Common myeloid progenitor, CD34-positive (primary cell): ENCODE data around the gene ATP1B2.

Experiments used
- CTCF ChIA-PET: fragments of 350-600 bp; sonication (Branson Sonifier 250); formaldehyde crosslinking; loops from one replicate; lab custom pipeline; 2021; ENCODE audit warnings: antibody characterized with exemption; lab: Charles Lee
- POLR2A ChIA-PET: fragments of 350-600 bp; sonication (Branson Sonifier 250); formaldehyde crosslinking; loops from one replicate; lab custom pipeline; 2021; ENCODE audit warnings: antibody characterized with exemption; lab: Charles Lee
- DNase-seq, 3 donors: peaks; one replicate each; pipeline versions ENCODE4 v3.0.0 to v3.0.0-alpha.2; 2013
- H3K27ac ChIP-seq, 2 experiments: 1 replicate in 1 of 2; 2 replicates in 1 of 2; pipeline ENCODE4 v1.7.0; 2013; ENCODE audit warnings: inconsistent platforms in 2 of 2, low read length in 2 of 2, mild to moderate bottlenecking in 2 of 2, low read depth in 1 of 2, moderate library complexity in 1 of 2; ENCODE audit not compliant: severe bottlenecking in 2 of 2, insufficient read depth in 1 of 2, poor library complexity in 1 of 2
- H3K27me3 ChIP-seq, 5 experiments: replicated peaks in 2 of 5; 1 replicate in 3 of 5; 2 replicates in 2 of 5; pipeline versions ENCODE4 v1.6.1 to v1.7.0; 2013; ENCODE audit warnings: low read length in 4 of 5, mild to moderate bottlenecking in 2 of 5, moderate library complexity in 2 of 5, inconsistent platforms in 1 of 5; ENCODE audit not compliant: insufficient read depth in 5 of 5, control insufficient read depth in 4 of 5
- H3K36me3 ChIP-seq, 4 experiments: 1 replicate in 2 of 4; 2 replicates in 2 of 4; pipeline versions ENCODE4 v1.6.1 to v1.7.0; 2013; ENCODE audit warnings: low read length in 3 of 4, control low read depth in 1 of 4, mild to moderate bottlenecking in 1 of 4; ENCODE audit not compliant: control insufficient read depth in 4 of 4, insufficient read depth in 4 of 4
- H3K4me1 ChIP-seq, 4 experiments: 1 replicate in 3 of 4; 2 replicates in 1 of 4; pipeline versions ENCODE4 v1.6.1 to v1.7.1; 2013; ENCODE audit warnings: low read length in 3 of 4, mild to moderate bottlenecking in 3 of 4, control low read depth in 1 of 4, inconsistent platforms in 1 of 4, moderate library complexity in 1 of 4; ENCODE audit not compliant: control insufficient read depth in 4 of 4, insufficient read depth in 4 of 4; ENCODE audit errors: control extremely low read depth in 1 of 4
- H3K4me3 ChIP-seq, 7 experiments: 1 replicate in 4 of 7; 2 replicates in 3 of 7; pipeline versions ENCODE4 v1.5.1 to v1.7.0; 2013; ENCODE audit warnings: mild to moderate bottlenecking in 7 of 7, low read length in 6 of 7, moderate library complexity in 6 of 7, inconsistent platforms in 2 of 7, low read depth in 2 of 7, control low read depth in 1 of 7; ENCODE audit not compliant: insufficient read depth in 4 of 7, control insufficient read depth in 1 of 7; ENCODE audit errors: extremely low read depth in 1 of 7
- H3K9me3 ChIP-seq, 5 experiments: 1 replicate in 4 of 5; 2 replicates in 1 of 5; pipeline versions ENCODE4 v1.6.1 to v1.7.1; 2013; ENCODE audit warnings: low read length in 4 of 5, mild to moderate bottlenecking in 2 of 5, inconsistent platforms in 1 of 5, low read depth in 1 of 5, moderate library complexity in 1 of 5; ENCODE audit not compliant: control insufficient read depth in 4 of 5, insufficient read depth in 2 of 5; ENCODE audit errors: control extremely low read depth in 1 of 5
- WGBS: methylation state at CpG from one replicate; pipeline ENCODE4 v1.1.5; 2013; ENCODE audit not compliant: insufficient coverage; 5-methylcytosine and 5-hydroxymethylcytosine counted together

ATP1B2 gene

DNA sequence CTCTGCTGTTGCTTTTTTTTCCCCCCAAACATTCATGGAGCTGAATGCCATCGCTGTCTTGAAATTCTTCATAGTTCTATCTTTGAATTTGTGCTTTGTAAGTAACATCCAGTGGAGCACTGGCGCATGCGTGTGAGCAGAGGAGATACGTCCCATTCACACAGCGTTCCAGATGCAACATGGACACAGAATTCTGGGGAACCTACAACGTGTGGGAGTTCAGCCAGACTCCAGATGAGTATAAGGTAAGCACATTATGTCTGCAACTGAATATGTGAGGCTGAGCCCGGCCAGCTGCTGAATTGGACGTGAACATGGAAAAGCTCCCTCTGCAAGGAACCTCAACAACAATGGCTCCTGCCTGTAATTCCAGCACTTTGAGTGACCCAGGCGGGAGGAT, 4.3 kb upstream of the ATP1B2 start:
- H3K9me3 ChIP-seq = no peaks in the 10 kb centered on the region
- no peak for DNase-seq
- WGBS = 98% methylated on average over 7 of the region's 9 CpGs
- ChIA-PET POLR2A (no interaction called here), CTCF (interaction anchor here (4.6 kb wide), 1 partner anchor 14 kb away, joined by 28 read pairs; the partner anchor contains the start of gene SHBG)
- no peaks in the 10 kb centered on the region for H3K36me3 ChIP-seq
- H3K27me3 ChIP-seq = peaks cover 0 to 16% (median 11%) of the 10 kb centered on the region in 5 experiments
- peaks cover 0 to 12% (median 11%) of the 10 kb centered on the region in 4 experiments for H3K4me1 ChIP-seq
- H3K4me3 ChIP-seq = no peak overlapping the region
- no peak overlapping the region for H3K27ac ChIP-seq

DNA sequence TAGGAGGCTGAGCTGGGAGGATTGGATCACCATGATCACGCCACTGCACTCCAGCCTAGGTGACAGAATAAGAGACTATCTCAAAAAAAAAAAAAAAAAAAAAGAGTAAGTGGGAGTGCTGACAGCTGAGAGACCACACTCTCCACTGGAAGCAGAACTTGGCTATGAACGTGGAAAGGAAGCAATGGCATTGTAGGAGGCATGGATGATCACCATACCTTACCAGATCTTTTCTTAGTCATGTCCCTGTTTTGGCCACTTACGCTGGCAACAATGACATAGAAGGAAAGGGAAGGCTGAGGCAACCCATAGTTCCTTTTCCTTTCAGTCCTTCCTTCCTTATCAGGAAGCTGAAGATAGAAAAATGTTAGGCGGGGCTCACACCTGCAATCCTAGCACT, 3.7 kb upstream of the ATP1B2 start:
- peaks cover 0 to 18% (median 15%) of the 10 kb centered on the region in 4 experiments for H3K4me1 ChIP-seq
- no peaks in the 10 kb centered on the region for H3K36me3 ChIP-seq
- 73% methylated on average over 2 of the region's 4 CpGs for WGBS
- no peak for DNase-seq
- peaks cover 0 to 21% (median 11%) of the 10 kb centered on the region in 5 experiments for H3K27me3 ChIP-seq
- CTCF ChIA-PET = interaction anchor here (1.3 to 4.6 kb wide), 2 partner anchors 11 to 14 kb away, joined by 4 to 28 read pairs; partner anchors contain the start of gene SHBG
- H3K4me3 ChIP-seq = no peak overlapping the region
- no peaks in the 10 kb centered on the region for H3K9me3 ChIP-seq
- POLR2A ChIA-PET = interaction anchor here (0.6 kb wide), 1 partner anchor 19 kb away, joined by 4 read pairs; the partner anchor contains the start of gene SAT2
- no peak overlapping the region for H3K27ac ChIP-seq

DNA sequence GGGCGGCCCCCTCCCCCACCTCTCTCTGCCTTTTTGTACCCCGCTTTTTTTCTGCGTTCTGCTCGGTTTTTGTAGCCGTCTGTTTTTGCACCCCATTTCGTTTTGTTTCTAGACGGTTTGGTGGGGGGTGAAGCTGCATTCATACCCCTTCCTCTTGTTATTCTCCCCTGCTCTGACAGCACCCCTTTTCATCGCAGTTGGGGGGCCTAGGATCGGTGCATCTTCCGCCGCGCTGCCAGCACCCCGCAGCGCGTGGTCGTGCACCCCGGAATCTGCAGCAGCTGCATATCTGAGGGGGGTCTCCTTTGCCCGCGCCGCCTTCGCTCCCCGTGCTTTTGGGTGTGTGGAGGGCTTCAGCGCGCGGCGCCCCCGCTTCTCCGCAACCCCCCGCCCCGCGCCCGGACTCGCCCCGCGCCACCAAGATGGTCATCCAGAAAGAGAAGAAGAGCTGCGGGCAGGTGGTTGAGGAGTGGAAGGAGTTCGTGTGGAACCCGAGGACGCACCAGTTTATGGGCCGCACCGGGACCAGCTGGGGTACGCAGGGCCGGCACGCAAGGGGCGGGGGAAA, 455 bp downstream of the ATP1B2 start:
- H3K36me3 ChIP-seq = no peaks in the 10 kb centered on the region
- H3K27me3 ChIP-seq = peaks cover 0 to 47% (median 31%) of the 10 kb centered on the region in 5 experiments
- DNase-seq = peak in 1 of 3 donors; percentile 17
- POLR2A ChIA-PET = interaction anchor here (0.6 to 1.9 kb wide), 5 partner anchors 23 to 744 kb away, joined by 3 to 10 read pairs (median 3); partner anchors contain the start of genes SAT2 and TP53
- WGBS = under 1% methylated on average over 31 of the region's 45 CpGs
- H3K4me1 ChIP-seq = peaks cover 0 to 18% (median 15%) of the 10 kb centered on the region in 4 experiments
- H3K27ac ChIP-seq = no peak overlapping the region
- CTCF ChIA-PET = interaction anchor here (0.8 to 1.5 kb wide), 6 partner anchors 10 to 65 kb away, joined by 3 to 6 read pairs (median 3); no protein-coding TSS in a partner anchor
- H3K4me3 ChIP-seq = peak overlapping the region; percentile 13 to 73 (median 51)
- H3K9me3 ChIP-seq = no peaks in the 10 kb centered on the region

DNA sequence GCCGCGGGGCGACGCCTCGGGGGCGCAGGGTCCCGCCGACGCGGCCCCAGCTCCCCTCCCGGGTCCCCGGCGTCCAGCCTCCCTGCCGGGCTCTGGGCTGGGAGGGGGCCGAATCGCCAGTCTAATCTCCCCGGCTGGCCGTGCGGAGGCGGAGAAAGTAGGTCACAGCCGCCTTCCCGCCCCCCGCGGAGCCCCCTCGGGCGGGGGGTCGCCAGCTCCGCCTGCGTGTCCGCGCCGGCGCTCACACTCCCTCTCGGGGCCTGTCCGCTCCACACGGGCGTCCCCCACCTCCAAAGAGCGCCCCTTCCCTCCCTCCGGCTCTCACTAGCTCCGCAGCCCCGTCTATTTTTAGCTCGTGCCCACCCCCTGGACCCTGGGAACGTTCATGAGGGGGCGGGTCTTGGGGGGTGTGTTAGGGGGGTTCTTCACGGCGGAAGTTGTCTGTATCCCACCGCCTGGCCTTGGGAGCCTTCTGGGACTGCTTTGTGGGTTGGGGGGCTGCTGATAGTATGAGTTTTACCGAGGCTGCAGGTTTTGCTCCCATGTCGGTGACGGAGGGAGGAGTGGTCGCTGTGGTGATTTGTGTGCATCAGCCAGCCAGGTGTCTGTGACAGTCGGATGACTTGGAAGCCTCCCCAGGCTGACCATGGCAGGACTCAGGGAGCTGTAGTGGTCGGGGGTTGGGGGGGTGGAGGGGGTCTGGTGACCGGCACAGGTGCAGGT, 1.1 kb downstream of the ATP1B2 start:
- peak in 1 of 3 donors; percentile 23 for DNase-seq
- Histone ChIP-seq H3K4me1 (peaks cover 0 to 18% (median 15%) of the 10 kb centered on the region in 4 experiments), H3K27me3 (peaks cover 0 to 47% (median 31%) of the 10 kb centered on the region in 5 experiments), H3K27ac (no peak overlapping the region), H3K36me3 (no peaks in the 10 kb centered on the region), H3K4me3 (peak overlapping the region in 5 of 7 experiments; percentile 49 to 73 (median 57)), H3K9me3 (no peaks in the 10 kb centered on the region)
- ChIA-PET POLR2A (interaction anchor here (0.6 to 1.9 kb wide), 2 partner anchors 24 to 744 kb away, joined by 3 to 10 read pairs; partner anchors contain the start of gene SAT2), CTCF (interaction anchor here (0.8 to 1.5 kb wide), 3 partner anchors 10 to 19 kb away, joined by 3 to 6 read pairs (median 4); no protein-coding TSS in a partner anchor)
- 15% methylated on average over 29 of the region's 54 CpGs for WGBS

DNA sequence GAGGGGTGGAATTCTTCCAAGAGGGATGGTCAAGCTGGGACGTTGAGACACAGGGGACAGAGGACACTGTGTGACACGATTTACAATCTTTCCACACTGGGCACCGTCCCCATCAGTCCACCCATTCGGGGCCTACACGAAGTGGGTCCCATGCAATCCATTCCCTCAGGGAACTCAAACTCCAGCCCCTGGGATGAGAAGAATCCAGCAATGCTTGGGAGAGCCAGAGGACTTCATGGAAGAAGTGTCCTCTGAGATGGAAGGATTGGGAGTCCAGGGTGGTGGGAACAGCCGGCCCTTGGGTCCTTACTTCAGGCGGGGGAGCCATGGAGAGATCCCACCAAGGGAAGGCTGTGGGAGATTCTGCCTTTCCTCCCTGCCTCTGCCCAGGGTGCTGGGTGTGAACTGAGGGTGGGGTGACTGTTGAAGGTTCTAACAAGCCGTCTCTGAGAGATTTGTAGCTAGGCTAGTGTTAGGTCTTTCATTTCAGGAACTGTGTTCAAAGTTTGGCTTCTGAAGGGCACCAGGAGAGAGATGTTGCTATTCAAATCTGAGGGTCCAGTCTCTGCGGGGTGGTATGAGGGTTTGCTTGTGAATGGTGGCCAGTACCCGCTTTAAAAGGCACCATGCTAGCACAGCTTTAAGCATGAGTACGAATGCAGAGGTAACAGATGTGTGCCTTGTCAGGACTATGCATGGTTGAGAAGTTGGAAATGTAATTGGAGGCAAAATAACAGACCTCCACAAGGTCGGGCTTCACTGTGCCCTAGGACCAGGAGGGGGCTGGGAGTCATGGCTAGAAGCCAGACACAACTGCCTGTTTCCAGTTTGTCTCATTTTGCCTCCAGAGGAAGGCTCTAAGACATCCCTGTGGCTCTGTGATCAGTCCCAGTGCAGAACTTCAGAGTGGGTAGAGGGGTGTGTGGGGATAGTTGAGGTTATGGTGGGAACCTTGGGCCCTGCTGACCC, 1.9 kb downstream of the ATP1B2 start:
- 88% methylated on average over 12 of the region's 12 CpGs for WGBS
- no peak for DNase-seq
- H3K4me1 ChIP-seq = peaks cover 0 to 18% (median 15%) of the 10 kb centered on the region in 4 experiments
- H3K27me3 ChIP-seq = peaks cover 0 to 45% (median 28%) of the 10 kb centered on the region in 5 experiments
- ChIA-PET POLR2A (no interaction called here), CTCF (no interaction called here)
- H3K4me3 ChIP-seq = no peak overlapping the region
- H3K36me3 ChIP-seq = no peaks in the 10 kb centered on the region
- H3K27ac ChIP-seq = no peak overlapping the region
- H3K9me3 ChIP-seq = no peaks in the 10 kb centered on the region

DNA sequence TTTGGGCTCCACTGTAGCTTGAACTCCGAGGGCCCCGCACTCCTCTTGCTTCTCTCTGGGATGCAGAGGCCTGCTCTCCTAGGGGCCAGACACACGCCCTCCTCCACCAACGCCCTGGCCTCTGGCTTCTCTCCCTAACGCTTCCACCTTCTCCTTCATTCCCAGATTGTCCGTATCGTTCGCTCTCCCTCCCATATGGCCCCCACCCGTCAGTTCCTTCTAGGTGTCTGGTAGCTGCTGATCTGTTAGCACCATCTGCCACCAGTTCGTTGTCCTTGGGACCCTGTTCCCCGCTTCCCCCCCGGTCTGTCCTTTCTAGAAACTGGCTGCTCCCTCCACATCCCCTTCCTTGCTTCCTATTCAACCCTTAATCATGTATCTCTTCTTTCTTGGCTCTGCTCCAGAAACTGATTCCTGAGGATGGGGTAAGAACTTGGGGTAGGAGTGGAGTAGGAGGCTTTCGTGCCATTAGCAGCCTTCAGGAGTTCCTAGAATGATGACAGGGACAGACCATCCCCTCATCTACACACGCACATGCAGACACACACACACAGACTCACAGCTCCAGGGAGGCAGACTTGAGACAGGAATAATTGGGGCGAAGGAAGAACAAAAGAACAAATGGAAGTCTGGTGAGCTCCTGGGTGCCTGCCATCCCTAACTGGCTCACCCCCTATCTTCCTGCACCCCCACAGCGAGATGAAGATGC, 4.3 kb downstream of the ATP1B2 start:
- CTCF ChIA-PET = interaction anchor here (1.5 to 1.6 kb wide), 2 partner anchors 22 to 25 kb away, joined by 4 to 5 read pairs; partner anchors contain the start of gene SHBG
- POLR2A ChIA-PET = interaction anchor here (0.6 kb wide), 1 partner anchor 18 kb away, joined by 7 read pairs; no protein-coding TSS in a partner anchor
- 93% methylated on average over 10 of the region's 16 CpGs for WGBS

More for the DNA sequence above, 4.3 kb downstream of the ATP1B2 start:
- no peak for DNase-seq
- no peak overlapping the region for H3K4me3 ChIP-seq
- peaks cover 0 to 42% (median 27%) of the 10 kb centered on the region in 5 experiments for H3K27me3 ChIP-seq
- H3K27ac ChIP-seq = no peak overlapping the region
- H3K4me1 ChIP-seq = peaks cover 0 to 18% (median 15%) of the 10 kb centered on the region in 4 experiments
- no peaks in the 10 kb centered on the region for H3K9me3 ChIP-seq
- no peaks in the 10 kb centered on the region for H3K36me3 ChIP-seq
